Testis (tissue), 3 donors: ENCODE results near the gene SRSF1. TPM values are rescaled to one million over a fixed set of nuclear protein-coding genes. Genes with fewer than 3 reads are reported as not detected.

ENCODE experiments used
- DNase-seq: peaks from one replicate; pipeline ENCODE4 v3.0.0-alpha.2; 2019
- H3K27ac ChIP-seq, 2 donors: fragments of 200-600 bp; sonication (generic); one replicate each; pipeline ENCODE4 v1.5.1; 2019
- H3K27me3 ChIP-seq: fragments of 200-600 bp; sonication (generic); one replicate; pipeline ENCODE4 v1.5.1; 2019
- H3K36me3 ChIP-seq: fragments of 200-600 bp; sonication (generic); one replicate; pipeline ENCODE4 v1.5.1; 2017; ENCODE audit warnings: low read depth; ENCODE audit errors: missing control alignments
- H3K4me1 ChIP-seq: fragments of 200-600 bp; sonication (generic); one replicate; pipeline ENCODE4 v1.5.1; 2019
- H3K4me3 ChIP-seq, 2 donors: fragments of 200-600 bp; sonication (generic); one replicate each; pipeline ENCODE4 v1.5.1; 2017 to 2019
- H3K9me3 ChIP-seq: fragments of 200-600 bp; sonication (generic); one replicate; pipeline ENCODE4 v1.5.1; 2017
- CTCF ChIP-seq, 3 experiments: fragments of 450-650 bp in 2 of 3; fragments of 200-600 bp in 1 of 3; sonication (generic) in 1 of 3; IDR thresholded peaks; one replicate each; pipeline ENCODE4 v1.5.1; 2016 to 2019; ENCODE audit warnings: antibody characterized with exemption in 3 of 3, mild to moderate bottlenecking in 2 of 3, moderate library complexity in 1 of 3
- POLR2A ChIP-seq: fragments of 450-650 bp; IDR thresholded peaks from one replicate; pipeline ENCODE4 v1.6.1; 2017; ENCODE audit warnings: antibody characterized with exemption, mild to moderate bottlenecking, moderate library complexity
- WGBS, 2 donors: methylation state at CpG; one replicate each; pipeline ENCODE4 v1.1.5; 2018; 5-methylcytosine and 5-hydroxymethylcytosine counted together
- intact Hi-C: fragments of 100-400 bp; cut with DNase I; formaldehyde crosslinking; loops from one replicate; pipeline ENCODE4 v1.15.1; 2023; ENCODE audit warnings: low total_unique reads
- polyA plus RNA-seq: library from polyadenylated mRNA; stranded (reverse); fragments of 350-450 nt; fragmentation: Illumina TruSeq; extraction: RNeasy Lipid Tissue Mini Kit (QIAGEN cat#74804); gene quantifications from one replicate; pipeline ENCODE4 v1.2.3, GENCODE V29; 2014; ENCODE audit warnings: low read depth, low replicate concordance; ENCODE audit not compliant: insufficient read depth
- total RNA-seq, 2 donors: library from RNA; depleted of rRNA; stranded (reverse); fragments of >200 nt; gene quantifications; one replicate each; pipeline ENCODE4 v1.2.3, GENCODE V29; 2016

The SRSF1 gene
- total and polyA plus RNA-seq, 3 donors from 2014 or later = 128 to 159 (median 150) TPM

DNA sequence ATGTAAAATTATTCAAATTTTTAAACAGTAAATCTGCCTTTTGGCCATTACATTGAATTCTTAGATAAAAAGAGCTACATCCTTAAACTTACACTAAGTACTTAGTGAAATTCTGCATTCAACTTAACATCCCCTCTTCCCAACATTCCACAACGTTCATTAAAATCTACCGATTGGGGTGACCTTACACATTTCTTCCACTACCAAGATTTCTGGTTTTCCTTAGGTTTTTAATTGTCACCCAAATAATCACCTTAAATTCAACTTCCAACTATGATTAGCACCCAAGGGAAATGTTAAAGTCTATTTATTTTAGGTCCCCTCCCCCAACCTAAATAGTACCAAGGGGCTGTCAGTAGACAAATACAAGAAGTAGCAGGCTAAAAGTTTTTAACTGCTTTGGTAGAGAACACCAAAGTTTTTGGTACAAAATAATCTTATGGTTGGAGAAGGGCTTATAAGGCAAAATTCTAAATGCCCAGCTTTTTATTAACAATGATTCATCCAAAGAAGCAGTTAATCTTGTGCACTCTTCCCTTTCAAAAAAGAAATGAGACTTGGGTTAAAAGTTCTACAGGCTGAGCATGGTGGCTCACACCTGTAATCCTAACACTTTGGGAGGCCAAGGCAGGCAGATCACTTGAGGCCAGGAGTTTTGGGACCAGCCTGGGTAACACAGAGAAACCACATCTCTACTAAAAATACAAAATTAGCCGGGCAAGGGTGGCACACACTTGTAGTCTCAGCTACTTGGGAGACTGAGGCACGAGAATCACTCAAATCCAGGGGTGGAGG, 4.7 kb downstream of the SRSF1 start:
- intact Hi-C loops = no loop called here
- Histone ChIP-seq H3K9me3 (no peaks in the 10 kb centered on the region), H3K4me3 (no peak overlapping the region), H3K36me3 (no peaks in the 10 kb centered on the region), H3K4me1 (peaks cover 14% of the 10 kb centered on the region), H3K27ac (no peak overlapping the region), H3K27me3 (no peaks in the 10 kb centered on the region)
- TF ChIP-seq CTCF (IDR thresholded peaks at IDR 0.05) (no peak), POLR2A (no peak)
- 60 to 66% methylated on average over 4 of the region's 4 CpGs for WGBS, 2 donors
- no peak for DNase-seq

- Histone ChIP-seq H3K4me3 (no peak overlapping the region), H3K9me3 (no peaks in the 10 kb centered on the region), H3K36me3 (no peaks in the 10 kb centered on the region), H3K27me3 (no peaks in the 10 kb centered on the region), H3K27ac (no peak overlapping the region), H3K4me1 (peaks cover 14% of the 10 kb centered on the region)
- intact Hi-C loops = no loop called here
- WGBS, 2 donors = 41 to 42% methylated on average over 1 of the region's 1 CpG
- TF ChIP-seq POLR2A (no peak), CTCF (IDR thresholded peaks at IDR 0.05) (no peak)
- no peak for DNase-seq
These were observed 5.5 kb downstream of the SRSF1 start for GRCh38 chr17:58001461-58002124.

GRCh38 chr17:57999496-58000017, 7.5 kb downstream of the SRSF1 start:
- Histone ChIP-seq H3K36me3 (no peaks in the 10 kb centered on the region), H3K4me1 (peaks cover 3% of the 10 kb centered on the region)
- DNase-seq = no peak

DNA sequence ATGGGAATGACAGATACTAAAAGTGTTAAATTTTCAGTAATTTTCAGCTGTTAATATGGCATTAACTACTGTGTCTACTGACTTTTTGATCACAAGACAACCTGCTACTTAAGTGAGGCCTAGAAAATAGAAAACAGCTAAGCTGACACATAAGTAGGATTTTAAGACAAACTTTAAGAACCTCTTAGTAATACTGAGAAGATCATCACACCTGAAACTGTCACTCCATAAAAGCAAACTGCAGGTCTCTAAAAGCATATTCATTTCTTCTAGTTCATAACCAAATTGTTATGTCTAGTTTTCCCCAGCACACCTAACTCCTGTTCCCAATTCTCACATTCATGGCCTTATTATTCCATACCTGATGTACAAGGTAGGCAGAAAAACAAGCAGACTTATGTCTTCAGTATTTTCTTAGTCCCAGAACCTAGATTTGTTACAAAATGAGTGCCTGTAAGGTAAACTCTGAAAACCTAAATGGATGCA, 8.0 kb downstream of the SRSF1 start:
- H3K4me1 ChIP-seq = peaks cover 3% of the 10 kb centered on the region
- intact Hi-C loops = loop anchor here (5.0 kb wide), 1 partner anchor 137 kb away; no protein-coding TSS in a partner anchor
- no peaks in the 10 kb centered on the region for H3K27me3 ChIP-seq
- DNase-seq = no peak
- no peak overlapping the region for H3K4me3 ChIP-seq
- no peaks in the 10 kb centered on the region for H3K9me3 ChIP-seq
- H3K27ac ChIP-seq = no peak overlapping the region
- TF ChIP-seq POLR2A = no peak
- TF ChIP-seq CTCF (IDR thresholded peaks at IDR 0.05) = no peak
- no peaks in the 10 kb centered on the region for H3K36me3 ChIP-seq

More at GRCh38 chr17:57999496-58000017, 7.5 kb downstream of the SRSF1 start:
- Histone ChIP-seq H3K27ac (no peak overlapping the region), H3K4me3 (no peak overlapping the region), H3K9me3 (no peaks in the 10 kb centered on the region), H3K27me3 (no peaks in the 10 kb centered on the region)
- TF ChIP-seq POLR2A = no peak
- peak; percentile 67 to 89 (median 76) for TF ChIP-seq CTCF (IDR thresholded peaks at IDR 0.05)
- 60 to 80% methylated on average over 1 of the region's 1 CpG for WGBS, 2 donors
- intact Hi-C loops = loop anchor here (5.0 kb wide), 1 partner anchor 137 kb away; no protein-coding TSS in a partner anchor
